Measurements from ENCODE around the gene CHRM5. TPM values are rescaled to one million over a fixed set of nuclear protein-coding genes. Genes with fewer than 3 reads are reported as not detected.

The CHRM5 gene
- total RNA-seq, 1 donor from 2014 or later = not detected

DNA sequence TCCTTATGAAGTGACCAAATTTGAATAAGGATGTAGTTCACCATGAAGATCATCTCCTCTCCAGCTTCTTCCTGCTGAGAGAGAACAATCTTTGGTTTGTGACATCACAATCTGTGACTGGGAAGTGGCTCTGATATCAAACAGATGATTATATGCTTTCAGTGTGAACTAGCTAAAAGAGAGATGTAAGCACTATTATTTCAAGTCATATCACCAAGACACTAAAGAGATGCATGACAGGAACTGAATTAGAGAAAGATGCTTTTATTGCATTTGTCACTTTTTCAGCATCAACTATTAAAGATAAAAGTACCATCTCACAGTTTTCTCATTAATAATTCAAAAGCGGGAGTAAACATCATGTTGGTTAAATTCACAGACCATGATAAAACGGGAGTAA, 3.5 kb downstream of the CHRM5 start:
- no peak for FAIRE-seq

DNA sequence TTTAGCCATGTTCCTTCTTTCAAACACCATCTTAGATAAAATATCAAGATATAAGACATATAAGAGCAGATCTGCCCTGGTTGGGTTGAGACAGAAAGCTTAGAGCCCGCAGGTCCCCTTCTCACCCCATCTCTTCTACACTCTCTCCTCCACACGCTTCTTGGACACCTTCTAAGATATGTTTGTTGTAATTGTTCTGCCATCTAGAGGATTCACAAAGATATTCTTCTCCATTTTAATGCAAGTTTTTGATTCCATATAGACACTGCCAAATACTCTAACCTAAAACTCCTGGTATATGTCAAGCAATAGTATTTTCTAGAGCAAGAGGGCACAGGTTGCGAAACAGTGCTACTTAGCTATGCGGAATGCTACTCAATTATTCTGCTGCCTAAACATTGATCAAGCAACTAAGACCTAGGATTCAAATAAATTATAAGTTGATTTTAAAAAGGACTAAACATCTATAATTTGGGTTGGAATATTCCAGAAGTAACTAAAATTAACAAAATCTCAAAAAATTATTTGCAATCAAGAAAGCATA, 6.8 kb downstream of the CHRM5 start:
- no peak for FAIRE-seq
- DNase-seq (ENCODE audit: low read depth) = no peak
- TF ChIP-seq, protein P1, sequence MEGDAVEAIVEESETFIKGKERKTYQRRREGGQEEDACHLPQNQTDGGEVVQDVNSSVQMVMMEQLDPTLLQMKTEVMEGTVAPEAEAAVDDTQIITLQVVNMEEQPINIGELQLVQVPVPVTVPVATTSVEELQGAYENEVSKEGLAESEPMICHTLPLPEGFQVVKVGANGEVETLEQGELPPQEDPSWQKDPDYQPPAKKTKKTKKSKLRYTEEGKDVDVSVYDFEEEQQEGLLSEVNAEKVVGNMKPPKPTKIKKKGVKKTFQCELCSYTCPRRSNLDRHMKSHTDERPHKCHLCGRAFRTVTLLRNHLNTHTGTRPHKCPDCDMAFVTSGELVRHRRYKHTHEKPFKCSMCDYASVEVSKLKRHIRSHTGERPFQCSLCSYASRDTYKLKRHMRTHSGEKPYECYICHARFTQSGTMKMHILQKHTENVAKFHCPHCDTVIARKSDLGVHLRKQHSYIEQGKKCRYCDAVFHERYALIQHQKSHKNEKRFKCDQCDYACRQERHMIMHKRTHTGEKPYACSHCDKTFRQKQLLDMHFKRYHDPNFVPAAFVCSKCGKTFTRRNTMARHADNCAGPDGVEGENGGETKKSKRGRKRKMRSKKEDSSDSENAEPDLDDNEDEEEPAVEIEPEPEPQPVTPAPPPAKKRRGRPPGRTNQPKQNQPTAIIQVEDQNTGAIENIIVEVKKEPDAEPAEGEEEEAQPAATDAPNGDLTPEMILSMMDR (IDR thresholded peaks at IDR 0.05; ENCODE audit: insufficient read depth, low read length, severe bottlenecking) = no peak
- H3K36me3 ChIP-seq (ENCODE audit: control insufficient read depth, insufficient read depth, low read length) = no peaks in the 10 kb centered on the region
- no peaks in the 10 kb centered on the region for H3K27me3 ChIP-seq (ENCODE audit: control insufficient read depth, insufficient read depth, low read length)
- no peak overlapping the region for H3K4me3 ChIP-seq (ENCODE audit: low read depth, low read length)

More for the DNA sequence above, 3.5 kb downstream of the CHRM5 start:
- H3K27me3 ChIP-seq (ENCODE audit: control insufficient read depth, insufficient read depth, low read length) = no peaks in the 10 kb centered on the region
- TF ChIP-seq, protein P1 (IDR thresholded peaks at IDR 0.05; ENCODE audit: insufficient read depth, low read length, severe bottlenecking) = no peak
- no peaks in the 10 kb centered on the region for H3K36me3 ChIP-seq (ENCODE audit: control insufficient read depth, insufficient read depth, low read length)
- DNase-seq (ENCODE audit: low read depth) = no peak
- H3K4me3 ChIP-seq (ENCODE audit: low read depth, low read length) = no peak overlapping the region

DNA sequence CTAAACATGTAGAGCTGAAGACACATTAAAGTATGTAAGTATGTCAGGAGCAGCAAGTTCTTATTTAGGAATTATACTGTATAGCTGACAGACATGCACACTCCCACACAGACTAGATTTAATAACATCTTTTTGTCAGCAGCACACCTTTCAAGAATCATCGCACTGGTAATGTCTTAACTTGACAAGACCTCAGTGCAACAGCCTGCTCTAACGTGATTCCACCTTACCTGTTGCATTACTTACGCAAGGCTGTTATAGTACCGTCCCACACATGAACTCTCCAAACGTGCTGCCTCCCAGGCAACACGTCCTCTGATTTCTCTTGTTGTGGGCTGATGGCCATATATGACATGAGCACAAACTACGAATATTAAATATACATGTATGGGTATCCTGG, 11.9 kb downstream of the CHRM5 start:
- Histone ChIP-seq H3K36me3 (ENCODE audit: control insufficient read depth, insufficient read depth, low read length) (peaks cover 1% of the 10 kb centered on the region), H3K27me3 (ENCODE audit: control insufficient read depth, insufficient read depth, low read length) (no peaks in the 10 kb centered on the region), H3K4me3 (ENCODE audit: low read depth, low read length) (no peak overlapping the region)
- DNase-seq (ENCODE audit: low read depth) (no peak), FAIRE-seq (no peak)
- TF ChIP-seq, protein P1 (IDR thresholded peaks at IDR 0.05; ENCODE audit: insufficient read depth, low read length, severe bottlenecking) = no peak

DNA sequence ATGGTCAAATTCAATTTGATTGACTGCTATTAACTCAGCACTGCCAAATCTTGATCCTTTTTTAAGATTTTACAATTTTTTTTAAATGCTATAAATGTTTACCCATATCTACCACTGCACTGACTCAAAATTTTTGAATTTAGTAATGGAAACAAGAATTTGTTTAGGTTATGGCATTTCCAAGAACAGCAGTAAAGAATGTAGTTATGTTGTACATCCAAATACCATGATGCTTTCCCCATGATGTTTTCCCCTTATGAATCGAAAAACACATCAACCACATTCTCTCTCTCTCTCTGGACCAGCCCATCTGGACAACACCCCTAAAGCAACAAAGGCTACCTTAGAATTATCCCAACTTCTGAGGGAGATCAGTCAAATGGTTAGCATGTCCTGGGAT, 14.2 kb downstream of the CHRM5 start:
- Histone ChIP-seq H3K4me3 (ENCODE audit: low read depth, low read length) (no peak overlapping the region), H3K27me3 (ENCODE audit: control insufficient read depth, insufficient read depth, low read length) (no peaks in the 10 kb centered on the region), H3K36me3 (ENCODE audit: control insufficient read depth, insufficient read depth, low read length) (peaks cover 1% of the 10 kb centered on the region)
- TF ChIP-seq, protein P1 (IDR thresholded peaks at IDR 0.05; ENCODE audit: insufficient read depth, low read length, severe bottlenecking) = no peak
- FAIRE-seq (no peak), DNase-seq (ENCODE audit: low read depth) (no peak)

DNA sequence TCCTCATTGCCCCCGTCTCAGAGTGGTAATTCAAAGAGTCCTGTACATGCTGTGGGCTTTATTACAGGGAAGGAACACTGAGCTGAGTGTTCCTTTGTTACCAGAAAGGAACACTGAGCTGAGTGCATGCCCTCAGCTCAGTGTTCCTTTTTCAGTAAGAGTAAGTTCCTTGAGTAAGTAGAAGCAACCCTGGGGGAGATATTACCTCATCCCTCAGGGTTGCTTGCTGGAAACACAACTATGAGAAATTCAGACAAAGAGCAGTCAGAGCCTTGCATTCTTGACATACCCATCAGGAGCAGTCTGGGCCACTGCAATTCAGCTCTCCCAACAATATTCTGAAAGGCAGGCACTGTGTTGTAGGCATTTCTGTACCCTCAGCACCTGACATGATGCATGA, 17.0 kb downstream of the CHRM5 start:
- FAIRE-seq (no peak), DNase-seq (ENCODE audit: low read depth) (peak; percentile 27)
- H3K36me3 ChIP-seq (ENCODE audit: control insufficient read depth, insufficient read depth, low read length) = peaks cover 1% of the 10 kb centered on the region
- no peaks in the 10 kb centered on the region for H3K27me3 ChIP-seq (ENCODE audit: control insufficient read depth, insufficient read depth, low read length)
- no peak overlapping the region for H3K4me3 ChIP-seq (ENCODE audit: low read depth, low read length)
- TF ChIP-seq, protein P1 (IDR thresholded peaks at IDR 0.05; ENCODE audit: insufficient read depth, low read length, severe bottlenecking) = no peak

DNA sequence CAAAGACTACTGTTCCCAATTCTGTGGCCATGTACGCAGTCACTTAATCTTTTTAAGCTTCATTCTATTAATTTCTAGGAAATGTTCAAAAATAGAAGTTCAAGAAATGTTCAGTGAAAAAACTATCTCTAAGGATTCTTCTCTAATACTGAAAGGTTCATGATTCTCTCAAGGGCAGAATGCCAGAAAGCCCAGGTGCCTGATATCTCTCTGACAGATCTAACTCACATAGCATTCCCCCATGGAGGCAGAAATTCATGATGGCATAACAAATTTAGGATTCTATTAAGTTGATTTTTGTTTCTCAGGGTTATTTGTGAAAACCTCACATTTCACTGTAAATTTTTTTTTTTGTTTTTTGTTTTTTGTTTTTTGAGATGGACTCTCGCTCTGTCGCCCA, 17.5 kb downstream of the CHRM5 start:
- DNase-seq (ENCODE audit: low read depth) = no peak
- TF ChIP-seq, protein P1 (IDR thresholded peaks at IDR 0.05; ENCODE audit: insufficient read depth, low read length, severe bottlenecking) = no peak
- H3K36me3 ChIP-seq (ENCODE audit: control insufficient read depth, insufficient read depth, low read length) = peaks cover 1% of the 10 kb centered on the region
- H3K4me3 ChIP-seq (ENCODE audit: low read depth, low read length) = no peak overlapping the region
- FAIRE-seq = no peak
- no peaks in the 10 kb centered on the region for H3K27me3 ChIP-seq (ENCODE audit: control insufficient read depth, insufficient read depth, low read length)
